NCI-H446 treated with DMSO at 0.1 percent for 48 hours (cell line): ENCODE data around the gene ZSCAN1.
"Not testable (repeated sequence)": the region's sequence is repeated elsewhere in the genome, so short reads cannot be mapped to it uniquely, and the experiment has no call there.

Experiments
- DNase-seq: peaks from one replicate; lab custom pipeline; 2025; lab: John Stamatoyannopoulos, UW

ZSCAN1 gene

GRCh38 chr19:58033741-58034476 is at the start of gene ZSCAN1:
TSS of gene ZSCAN1 (plus strand) at chr19:58034025. CDS start at chr19:58037837, 3,812 bp downstream.
- no peak for DNase-seq

GRCh38 chr19:57992841-57993240 is 41.0 kb upstream of the ZSCAN1 start:
- DNase-seq = no peak

- no peak for DNase-seq
Observed at GRCh38 chr19:58000677-58001076, 33.1 kb upstream of the ZSCAN1 start.

- DNase-seq = no peak
Observed at GRCh38 chr19:58001895-58002369, 31.9 kb upstream of the ZSCAN1 start.

GRCh38 chr19:58002384-58003173 is 31.2 kb upstream of the ZSCAN1 start, which contains the start of gene ZNF606:
TSS of gene ZNF606 (minus strand) at chr19:58002820. CDS start at chr19:58001319, 1,501 bp downstream.
- DNase-seq = peak; percentile 62

GRCh38 chr19:58003174-58003828 is 30.5 kb upstream of the ZSCAN1 start:
- no peak for DNase-seq

- DNase-seq = no peak
Observed at GRCh38 chr19:58007285-58007684, 26.5 kb upstream of the ZSCAN1 start.

GRCh38 chr19:58008877-58009276 is 24.9 kb upstream of the ZSCAN1 start:
- DNase-seq = not testable (repeated sequence)

- no peak for DNase-seq
Observed at GRCh38 chr19:58009301-58009665, 24.5 kb upstream of the ZSCAN1 start.

- DNase-seq = peak; percentile 3
Observed at GRCh38 chr19:58009666-58010301, 24.0 kb upstream of the ZSCAN1 start.

- no peak for DNase-seq
Observed at GRCh38 chr19:58010507-58010906, 23.3 kb upstream of the ZSCAN1 start.

- DNase-seq = no peak
Observed at GRCh38 chr19:58014141-58014540, 19.7 kb upstream of the ZSCAN1 start.

- DNase-seq = no peak
Observed at GRCh38 chr19:58020129-58020528, 13.7 kb upstream of the ZSCAN1 start.

GRCh38 chr19:58021541-58022282 is 12.1 kb upstream of the ZSCAN1 start:
- DNase-seq = no peak

- no peak for DNase-seq
Observed at GRCh38 chr19:58022283-58022660, 11.6 kb upstream of the ZSCAN1 start.

GRCh38 chr19:58024661-58025060 is 9.2 kb upstream of the ZSCAN1 start:
- DNase-seq = no peak

- DNase-seq = no peak
Observed at GRCh38 chr19:58034477-58034793, 610 bp downstream of the ZSCAN1 start.

- DNase-seq = no peak
Observed at GRCh38 chr19:58035863-58036262, 2.0 kb downstream of the ZSCAN1 start.

GRCh38 chr19:58037927-58038687 is 4.3 kb downstream of the ZSCAN1 start:
- DNase-seq = no peak

GRCh38 chr19:58038688-58039204 is 4.9 kb downstream of the ZSCAN1 start:
- no peak for DNase-seq
